Measurements from ENCODE around the gene SMARCA2.

Gene SMARCA2

DNA sequence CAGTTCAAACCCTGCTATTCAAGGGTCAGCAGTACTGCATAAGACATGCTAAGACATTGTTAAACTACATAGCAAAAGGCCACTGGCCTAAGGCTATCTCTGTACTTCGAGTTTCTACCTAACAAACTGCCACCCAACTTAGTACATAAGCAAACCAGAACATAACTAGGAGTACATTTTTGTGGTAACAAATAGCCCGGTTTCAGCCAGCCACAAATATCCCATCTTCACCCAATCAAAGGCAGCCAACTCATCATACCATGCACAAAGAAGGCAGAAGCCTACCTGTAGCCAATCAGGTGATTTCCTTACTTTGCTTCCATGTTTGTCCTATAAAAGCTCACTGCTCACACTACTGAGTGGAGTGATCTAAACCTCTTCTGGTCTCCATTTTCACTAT is 201.4 kb downstream of the SMARCA2 start:
- Histone ChIP-seq H3K4me3 (ENCODE audit: control insufficient read depth in 1 of 7, extremely low read depth in 1 of 7, insufficient read depth in 4 of 7, low read depth in 2 of 7, low read length in 6 of 7) (no peak overlapping the region), H3K27ac (ENCODE audit: insufficient read depth in 1 of 2, low read depth in 1 of 2, low read length in 2 of 2, poor library complexity in 1 of 2, severe bottlenecking in 2 of 2) (no peak overlapping the region), H3K9me3 (ENCODE audit: control extremely low read depth in 1 of 5, control insufficient read depth in 4 of 5, insufficient read depth in 2 of 5, low read depth in 1 of 5, low read length in 4 of 5) (peaks cover 0 to 3% (median 0%) of the 10 kb centered on the region in 5 experiments), H3K36me3 (ENCODE audit: control insufficient read depth in 4 of 4, insufficient read depth in 4 of 4, low read length in 3 of 4) (no peaks in the 10 kb centered on the region), H3K4me1 (ENCODE audit: control extremely low read depth in 1 of 4, control insufficient read depth in 4 of 4, insufficient read depth in 4 of 4, low read length in 3 of 4) (no peaks in the 10 kb centered on the region), H3K27me3 (replicated peaks in 2 of 5; ENCODE audit: control insufficient read depth in 4 of 5, insufficient read depth in 5 of 5, low read length in 4 of 5) (no peaks in the 10 kb centered on the region)
- CTCF ChIA-PET: no interaction called here
- no peak for DNase-seq
- POLR2A ChIA-PET: no interaction called here
- 100% methylated on average over 1 of the region's 2 CpGs for WGBS (ENCODE audit: insufficient coverage)

DNA sequence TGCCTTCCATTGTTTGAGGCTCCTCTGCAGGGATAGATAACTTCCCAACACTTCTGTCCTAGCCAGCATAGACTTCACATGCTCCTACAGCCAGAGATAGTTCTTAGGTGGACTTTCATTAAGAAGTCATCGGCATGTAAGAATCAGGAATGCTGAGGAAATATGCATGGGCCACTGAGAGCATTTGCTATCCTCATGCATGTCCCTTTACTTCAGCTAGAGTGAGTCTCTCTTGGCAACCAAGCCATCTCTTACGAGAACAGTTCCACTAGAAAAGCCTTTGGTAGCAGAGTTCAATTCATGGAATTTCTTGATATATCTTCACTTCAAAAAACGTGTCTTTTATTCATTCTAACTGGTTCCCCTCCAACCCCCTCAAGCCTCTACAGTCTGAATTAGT is 202.4 kb downstream of the SMARCA2 start:
- no peaks in the 10 kb centered on the region for H3K4me1 ChIP-seq (ENCODE audit: control extremely low read depth in 1 of 4, control insufficient read depth in 4 of 4, insufficient read depth in 4 of 4, low read length in 3 of 4)
- ChIA-PET CTCF (interaction anchor here (0.6 kb wide), 1 partner anchor 1077 kb away, joined by 3 read pairs; no protein-coding TSS in a partner anchor), POLR2A (no interaction called here)
- no peak overlapping the region for H3K4me3 ChIP-seq (ENCODE audit: control insufficient read depth in 1 of 7, extremely low read depth in 1 of 7, insufficient read depth in 4 of 7, low read depth in 2 of 7, low read length in 6 of 7)
- H3K27ac ChIP-seq (ENCODE audit: insufficient read depth in 1 of 2, low read depth in 1 of 2, low read length in 2 of 2, poor library complexity in 1 of 2, severe bottlenecking in 2 of 2): no peak overlapping the region
- H3K27me3 ChIP-seq (replicated peaks in 2 of 5; ENCODE audit: control insufficient read depth in 4 of 5, insufficient read depth in 5 of 5, low read length in 4 of 5): no peaks in the 10 kb centered on the region
- WGBS (ENCODE audit: insufficient coverage): 100% methylated on average over 2 of the region's 3 CpGs
- no peak for DNase-seq
- peaks cover 0 to 3% (median 0%) of the 10 kb centered on the region in 5 experiments for H3K9me3 ChIP-seq (ENCODE audit: control extremely low read depth in 1 of 5, control insufficient read depth in 4 of 5, insufficient read depth in 2 of 5, low read depth in 1 of 5, low read length in 4 of 5)
- H3K36me3 ChIP-seq (ENCODE audit: control insufficient read depth in 4 of 4, insufficient read depth in 4 of 4, low read length in 3 of 4): no peaks in the 10 kb centered on the region

DNA sequence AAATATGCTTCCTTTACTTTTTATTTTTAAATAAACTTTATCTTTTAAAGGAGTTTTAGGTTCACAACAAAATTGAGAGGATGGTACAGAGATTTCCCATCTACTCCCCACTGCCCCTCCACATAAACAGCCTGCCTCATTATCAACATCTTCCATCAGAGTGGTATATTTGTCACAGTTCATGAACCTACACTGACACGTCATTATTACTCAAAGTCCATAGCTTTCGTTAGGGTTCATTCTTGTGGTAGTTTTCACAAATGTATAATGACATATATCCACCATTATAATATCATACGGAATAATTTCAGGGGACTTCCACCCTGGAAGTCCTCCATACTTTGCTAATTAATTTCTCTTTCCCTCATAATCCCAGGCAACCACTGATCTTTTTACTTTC is 204.9 kb downstream of the SMARCA2 start:
- H3K36me3 ChIP-seq (ENCODE audit: control insufficient read depth in 4 of 4, insufficient read depth in 4 of 4, low read length in 3 of 4): no peaks in the 10 kb centered on the region
- no peaks in the 10 kb centered on the region for H3K4me1 ChIP-seq (ENCODE audit: control extremely low read depth in 1 of 4, control insufficient read depth in 4 of 4, insufficient read depth in 4 of 4, low read length in 3 of 4)
- H3K4me3 ChIP-seq (ENCODE audit: control insufficient read depth in 1 of 7, extremely low read depth in 1 of 7, insufficient read depth in 4 of 7, low read depth in 2 of 7, low read length in 6 of 7): no peak overlapping the region
- CTCF ChIA-PET: interaction anchor here (0.8 to 1.0 kb wide), 2 partner anchors 9 to 88 kb away, joined by 3 to 4 read pairs; no protein-coding TSS in a partner anchor
- peaks cover 0 to 3% (median 0%) of the 10 kb centered on the region in 5 experiments for H3K9me3 ChIP-seq (ENCODE audit: control extremely low read depth in 1 of 5, control insufficient read depth in 4 of 5, insufficient read depth in 2 of 5, low read depth in 1 of 5, low read length in 4 of 5)
- no peak for DNase-seq
- no peak overlapping the region for H3K27ac ChIP-seq (ENCODE audit: insufficient read depth in 1 of 2, low read depth in 1 of 2, low read length in 2 of 2, poor library complexity in 1 of 2, severe bottlenecking in 2 of 2)
- POLR2A ChIA-PET: no interaction called here
- WGBS (ENCODE audit: insufficient coverage): no CpG with 5 or more reads among the region's 3 CpGs
- no peaks in the 10 kb centered on the region for H3K27me3 ChIP-seq (replicated peaks in 2 of 5; ENCODE audit: control insufficient read depth in 4 of 5, insufficient read depth in 5 of 5, low read length in 4 of 5)

DNA sequence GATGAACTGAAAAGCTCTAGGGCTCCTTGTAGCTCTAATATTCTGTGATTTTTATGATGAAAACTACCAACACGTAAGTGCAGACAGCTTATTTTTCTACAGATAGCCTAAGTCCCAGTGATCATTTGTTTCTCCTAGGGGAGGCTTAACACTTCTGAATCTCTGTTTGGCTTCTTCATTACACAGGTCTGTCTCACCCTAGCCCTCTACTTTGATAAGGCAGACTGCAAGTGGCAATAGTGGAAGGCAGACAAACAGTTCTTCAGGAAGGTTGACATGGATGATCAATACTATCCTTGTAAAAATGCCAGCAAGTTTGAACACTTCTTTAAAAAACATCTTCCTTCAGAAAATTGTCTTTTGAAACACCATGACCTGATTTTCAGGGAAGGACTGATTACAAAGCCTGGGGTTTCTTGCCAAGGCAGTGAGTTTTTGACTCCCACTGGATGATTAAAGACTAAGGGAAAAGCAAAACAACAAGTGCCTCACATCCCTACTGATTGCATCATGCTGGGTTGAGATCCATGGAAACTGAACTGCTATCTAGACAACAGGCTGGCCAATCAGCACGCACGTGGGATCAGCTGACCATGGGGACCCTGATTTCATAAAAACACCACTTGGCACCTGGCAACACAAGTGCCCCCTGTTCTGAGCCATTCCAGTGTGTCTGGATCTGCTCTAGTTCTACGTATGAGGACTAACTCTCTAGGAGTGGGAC is 212.2 kb downstream of the SMARCA2 start:
- POLR2A ChIA-PET: no interaction called here
- WGBS (ENCODE audit: insufficient coverage): 100% methylated on average over 3 of the region's 4 CpGs
- CTCF ChIA-PET: interaction anchor here (0.9 to 1.3 kb wide), 3 partner anchors 11 to 598 kb away, joined by 3 to 5 read pairs (median 3); no protein-coding TSS in a partner anchor
- peaks cover 0 to 3% (median 0%) of the 10 kb centered on the region in 5 experiments for H3K9me3 ChIP-seq (ENCODE audit: control extremely low read depth in 1 of 5, control insufficient read depth in 4 of 5, insufficient read depth in 2 of 5, low read depth in 1 of 5, low read length in 4 of 5)
- H3K27me3 ChIP-seq (replicated peaks in 2 of 5; ENCODE audit: control insufficient read depth in 4 of 5, insufficient read depth in 5 of 5, low read length in 4 of 5): no peaks in the 10 kb centered on the region
- no peak overlapping the region for H3K4me3 ChIP-seq (ENCODE audit: control insufficient read depth in 1 of 7, extremely low read depth in 1 of 7, insufficient read depth in 4 of 7, low read depth in 2 of 7, low read length in 6 of 7)
- no peak for DNase-seq
- H3K27ac ChIP-seq (ENCODE audit: insufficient read depth in 1 of 2, low read depth in 1 of 2, low read length in 2 of 2, poor library complexity in 1 of 2, severe bottlenecking in 2 of 2): no peak overlapping the region
- peaks cover 7 to 19% (median 11%) of the 10 kb centered on the region in 4 experiments for H3K4me1 ChIP-seq (ENCODE audit: control extremely low read depth in 1 of 4, control insufficient read depth in 4 of 4, insufficient read depth in 4 of 4, low read length in 3 of 4)
- no peaks in the 10 kb centered on the region for H3K36me3 ChIP-seq (ENCODE audit: control insufficient read depth in 4 of 4, insufficient read depth in 4 of 4, low read length in 3 of 4)

- H3K4me1 ChIP-seq (ENCODE audit: control extremely low read depth in 1 of 4, control insufficient read depth in 4 of 4, insufficient read depth in 4 of 4, low read length in 3 of 4): peaks cover 7 to 19% (median 11%) of the 10 kb centered on the region in 4 experiments
- peak; percentile 12 to 32 (median 32) for DNase-seq
- H3K9me3 ChIP-seq (ENCODE audit: control extremely low read depth in 1 of 5, control insufficient read depth in 4 of 5, insufficient read depth in 2 of 5, low read depth in 1 of 5, low read length in 4 of 5): peaks cover 0 to under 1% (median 0%) of the 10 kb centered on the region in 5 experiments
- POLR2A ChIA-PET: no interaction called here
- no peaks in the 10 kb centered on the region for H3K27me3 ChIP-seq (replicated peaks in 2 of 5; ENCODE audit: control insufficient read depth in 4 of 5, insufficient read depth in 5 of 5, low read length in 4 of 5)
- H3K4me3 ChIP-seq (ENCODE audit: control insufficient read depth in 1 of 7, extremely low read depth in 1 of 7, insufficient read depth in 4 of 7, low read depth in 2 of 7, low read length in 6 of 7): no peak overlapping the region
- H3K27ac ChIP-seq (ENCODE audit: insufficient read depth in 1 of 2, low read depth in 1 of 2, low read length in 2 of 2, poor library complexity in 1 of 2, severe bottlenecking in 2 of 2): no peak overlapping the region
- CTCF ChIA-PET: no interaction called here
- H3K36me3 ChIP-seq (ENCODE audit: control insufficient read depth in 4 of 4, insufficient read depth in 4 of 4, low read length in 3 of 4): no peaks in the 10 kb centered on the region
- 48% methylated on average over 2 of the region's 2 CpGs for WGBS (ENCODE audit: insufficient coverage)
Observed at GRCh38 chr9:2228132-2228531, 213.0 kb downstream of the SMARCA2 start.

- DNase-seq: no peak
- no peak overlapping the region for H3K27ac ChIP-seq (ENCODE audit: insufficient read depth in 1 of 2, low read depth in 1 of 2, low read length in 2 of 2, poor library complexity in 1 of 2, severe bottlenecking in 2 of 2)
- H3K36me3 ChIP-seq (ENCODE audit: control insufficient read depth in 4 of 4, insufficient read depth in 4 of 4, low read length in 3 of 4): no peaks in the 10 kb centered on the region
- CTCF ChIA-PET: no interaction called here
- WGBS (ENCODE audit: insufficient coverage): 86% methylated on average over 2 of the region's 2 CpGs
- no peaks in the 10 kb centered on the region for H3K27me3 ChIP-seq (replicated peaks in 2 of 5; ENCODE audit: control insufficient read depth in 4 of 5, insufficient read depth in 5 of 5, low read length in 4 of 5)
- peaks cover 7 to 19% (median 11%) of the 10 kb centered on the region in 4 experiments for H3K4me1 ChIP-seq (ENCODE audit: control extremely low read depth in 1 of 4, control insufficient read depth in 4 of 4, insufficient read depth in 4 of 4, low read length in 3 of 4)
- peak overlapping the region in 1 of 7 experiments; percentile 12 for H3K4me3 ChIP-seq (ENCODE audit: control insufficient read depth in 1 of 7, extremely low read depth in 1 of 7, insufficient read depth in 4 of 7, low read depth in 2 of 7, low read length in 6 of 7)
- no peaks in the 10 kb centered on the region for H3K9me3 ChIP-seq (ENCODE audit: control extremely low read depth in 1 of 5, control insufficient read depth in 4 of 5, insufficient read depth in 2 of 5, low read depth in 1 of 5, low read length in 4 of 5)
- POLR2A ChIA-PET: no interaction called here
Observed at GRCh38 chr9:2228641-2229040, 213.5 kb downstream of the SMARCA2 start.

DNA sequence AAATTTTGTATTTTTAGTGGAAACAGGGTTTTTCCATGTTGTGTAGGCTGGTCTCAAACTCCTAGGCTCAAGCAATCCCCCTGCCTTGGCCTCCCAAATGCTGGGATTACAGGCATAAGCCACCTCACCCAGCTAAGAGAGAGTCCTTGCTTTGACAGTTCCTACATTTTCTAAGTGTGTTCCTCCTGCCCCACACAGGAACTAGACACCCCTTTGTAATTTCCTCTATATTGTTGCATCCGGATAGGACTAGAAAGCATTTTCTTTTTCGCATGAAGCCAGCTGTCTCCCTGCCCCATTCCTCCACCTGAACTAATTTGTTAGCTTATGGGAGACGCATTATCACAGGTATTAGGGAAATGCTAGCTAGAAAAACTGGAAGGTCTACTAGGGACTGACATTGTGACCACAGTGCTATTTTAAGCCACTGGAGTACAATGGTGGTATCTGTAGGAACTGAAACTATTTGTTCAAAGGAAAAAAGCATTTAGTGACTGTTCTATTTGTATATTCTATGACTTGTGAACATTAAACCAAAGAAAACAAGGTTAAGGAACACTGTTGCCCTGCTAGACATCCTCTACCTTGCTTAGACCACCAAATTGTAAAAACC is 214.1 kb downstream of the SMARCA2 start:
- 52% methylated on average over 2 of the region's 3 CpGs for WGBS (ENCODE audit: insufficient coverage)
- POLR2A ChIA-PET: interaction anchor here (0.5 kb wide), 1 partner anchor 155 kb away, joined by 4 read pairs; no protein-coding TSS in a partner anchor

More for the DNA sequence above, 214.1 kb downstream of the SMARCA2 start:
- H3K27ac ChIP-seq (ENCODE audit: insufficient read depth in 1 of 2, low read depth in 1 of 2, low read length in 2 of 2, poor library complexity in 1 of 2, severe bottlenecking in 2 of 2): no peak overlapping the region
- DNase-seq: peak in 1 of 3 donors; percentile 9
- H3K9me3 ChIP-seq (ENCODE audit: control extremely low read depth in 1 of 5, control insufficient read depth in 4 of 5, insufficient read depth in 2 of 5, low read depth in 1 of 5, low read length in 4 of 5): no peaks in the 10 kb centered on the region
- peak overlapping the region in 1 of 7 experiments; percentile 12 for H3K4me3 ChIP-seq (ENCODE audit: control insufficient read depth in 1 of 7, extremely low read depth in 1 of 7, insufficient read depth in 4 of 7, low read depth in 2 of 7, low read length in 6 of 7)
- H3K27me3 ChIP-seq (replicated peaks in 2 of 5; ENCODE audit: control insufficient read depth in 4 of 5, insufficient read depth in 5 of 5, low read length in 4 of 5): no peaks in the 10 kb centered on the region
- peaks cover 7 to 19% (median 11%) of the 10 kb centered on the region in 4 experiments for H3K4me1 ChIP-seq (ENCODE audit: control extremely low read depth in 1 of 4, control insufficient read depth in 4 of 4, insufficient read depth in 4 of 4, low read length in 3 of 4)
- no peaks in the 10 kb centered on the region for H3K36me3 ChIP-seq (ENCODE audit: control insufficient read depth in 4 of 4, insufficient read depth in 4 of 4, low read length in 3 of 4)
- CTCF ChIA-PET: no interaction called here
